ENCODE data around the gene OLA1.

OLA1 gene

DNA sequence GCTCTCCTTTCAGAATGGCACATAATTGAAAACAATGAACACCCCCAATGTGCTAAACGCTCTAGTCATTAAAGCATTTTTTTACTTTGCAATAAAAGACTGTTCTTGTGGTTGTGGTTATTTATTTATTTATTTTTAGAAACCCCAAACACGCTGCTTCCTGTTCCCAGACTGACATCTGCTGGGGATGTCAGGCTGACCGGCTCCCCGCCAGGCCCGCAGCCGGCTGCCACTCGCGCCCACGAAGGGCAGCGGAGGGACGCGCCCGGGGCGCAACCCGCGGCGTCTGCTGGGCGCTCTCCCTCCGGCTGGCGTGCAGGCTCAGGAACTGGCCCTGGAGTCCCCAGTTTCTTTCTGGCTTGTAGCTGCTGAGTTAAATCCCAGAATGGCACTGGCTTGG is 200.1 kb downstream of the OLA1 start:
- Histone ChIP-seq H3K27ac (ENCODE audit: insufficient read depth, low read depth, low read length, poor library complexity, severe bottlenecking) (no peak overlapping the region), H3K27me3 (ENCODE audit: control insufficient read depth, insufficient read depth, low read length, poor library complexity, severe bottlenecking) (no peaks in the 10 kb centered on the region), H3K36me3 (ENCODE audit: control insufficient read depth, insufficient read depth, low read length) (no peaks in the 10 kb centered on the region), H3K4me1 (ENCODE audit: control insufficient read depth, insufficient read depth, low read length) (peaks cover 9% of the 10 kb centered on the region), H3K9me3 (ENCODE audit: control insufficient read depth, low read length) (no peaks in the 10 kb centered on the region), H3K4me3 (ENCODE audit: insufficient read depth, low read depth, low read length) (no peak overlapping the region)
- 94% methylated on average over 19 to 20 of the region's 20 CpGs for WGBS, 2 experiments

GRCh38 chr2:174047746-174048145 is 200.6 kb downstream of the OLA1 start:
- H3K27me3 ChIP-seq (ENCODE audit: control insufficient read depth, insufficient read depth, low read length, poor library complexity, severe bottlenecking) = no peaks in the 10 kb centered on the region
- peaks cover 4% of the 10 kb centered on the region for H3K4me1 ChIP-seq (ENCODE audit: control insufficient read depth, insufficient read depth, low read length)
- H3K4me3 ChIP-seq (ENCODE audit: insufficient read depth, low read depth, low read length) = no peak overlapping the region
- WGBS, 2 experiments = 95% methylated on average over 9 of the region's 9 CpGs
- H3K27ac ChIP-seq (ENCODE audit: insufficient read depth, low read depth, low read length, poor library complexity, severe bottlenecking) = no peak overlapping the region
- H3K36me3 ChIP-seq (ENCODE audit: control insufficient read depth, insufficient read depth, low read length) = no peaks in the 10 kb centered on the region
- no peaks in the 10 kb centered on the region for H3K9me3 ChIP-seq (ENCODE audit: control insufficient read depth, low read length)

GRCh38 chr2:174046172-174046571 is 202.2 kb downstream of the OLA1 start:
- no peaks in the 10 kb centered on the region for H3K36me3 ChIP-seq (ENCODE audit: control insufficient read depth, insufficient read depth, low read length)
- peaks cover 3% of the 10 kb centered on the region for H3K4me1 ChIP-seq (ENCODE audit: control insufficient read depth, insufficient read depth, low read length)
- WGBS, 2 experiments = 93 to 96% methylated on average over 3 of the region's 3 CpGs
- no peaks in the 10 kb centered on the region for H3K27me3 ChIP-seq (ENCODE audit: control insufficient read depth, insufficient read depth, low read length, poor library complexity, severe bottlenecking)
- no peak overlapping the region for H3K4me3 ChIP-seq (ENCODE audit: insufficient read depth, low read depth, low read length)
- H3K27ac ChIP-seq (ENCODE audit: insufficient read depth, low read depth, low read length, poor library complexity, severe bottlenecking) = no peak overlapping the region
- H3K9me3 ChIP-seq (ENCODE audit: control insufficient read depth, low read length) = no peaks in the 10 kb centered on the region

DNA sequence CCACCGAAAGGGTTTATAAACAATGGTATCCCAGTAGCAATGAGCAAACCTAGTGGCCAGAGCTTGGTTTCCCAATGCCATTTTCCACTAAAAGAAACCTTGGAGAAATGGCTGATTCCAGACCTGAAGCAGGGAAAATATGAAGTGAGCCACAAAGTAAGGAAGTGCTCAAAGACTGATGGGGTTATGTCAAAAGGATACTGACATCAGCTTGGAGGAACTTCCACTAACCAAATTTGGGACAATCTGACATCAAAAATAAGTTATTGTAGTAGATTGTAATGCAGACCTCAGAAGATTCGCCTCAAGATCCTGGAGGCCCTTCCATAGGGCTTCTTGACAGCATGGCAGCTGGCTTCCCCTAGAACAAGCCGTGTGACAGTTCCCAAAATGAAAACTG is 203.8 kb downstream of the OLA1 start:
- WGBS, 2 experiments = 99% methylated on average over 3 of the region's 3 CpGs
- Histone ChIP-seq H3K4me1 (ENCODE audit: control insufficient read depth, insufficient read depth, low read length) (peaks cover 7% of the 10 kb centered on the region), H3K27me3 (ENCODE audit: control insufficient read depth, insufficient read depth, low read length, poor library complexity, severe bottlenecking) (no peaks in the 10 kb centered on the region), H3K9me3 (ENCODE audit: control insufficient read depth, low read length) (no peaks in the 10 kb centered on the region), H3K36me3 (ENCODE audit: control insufficient read depth, insufficient read depth, low read length) (no peaks in the 10 kb centered on the region), H3K27ac (ENCODE audit: insufficient read depth, low read depth, low read length, poor library complexity, severe bottlenecking) (no peak overlapping the region), H3K4me3 (ENCODE audit: insufficient read depth, low read depth, low read length) (no peak overlapping the region)

DNA sequence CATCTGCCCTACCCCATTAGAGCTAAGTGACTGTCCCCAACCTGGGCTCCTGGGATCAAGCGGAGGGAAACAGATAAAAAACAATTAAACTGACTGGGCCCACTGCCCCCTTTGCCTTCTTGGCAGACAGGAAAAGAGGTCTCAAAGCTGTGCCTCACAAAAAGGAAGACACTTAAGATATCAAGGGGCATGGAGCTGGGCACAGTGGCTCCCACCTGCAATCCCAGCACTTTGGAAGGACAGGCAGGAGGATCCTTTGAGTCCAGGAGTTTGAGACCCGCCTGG is 208.0 kb downstream of the OLA1 start:
- H3K27me3 ChIP-seq (ENCODE audit: control insufficient read depth, insufficient read depth, low read length, poor library complexity, severe bottlenecking) = no peaks in the 10 kb centered on the region
- no peak overlapping the region for H3K27ac ChIP-seq (ENCODE audit: insufficient read depth, low read depth, low read length, poor library complexity, severe bottlenecking)
- H3K4me1 ChIP-seq (ENCODE audit: control insufficient read depth, insufficient read depth, low read length) = peaks cover 4% of the 10 kb centered on the region
- no peak overlapping the region for H3K4me3 ChIP-seq (ENCODE audit: insufficient read depth, low read depth, low read length)
- no peaks in the 10 kb centered on the region for H3K9me3 ChIP-seq (ENCODE audit: control insufficient read depth, low read length)
- WGBS, 2 experiments = 88 to 89% methylated on average over 2 of the region's 2 CpGs
- no peaks in the 10 kb centered on the region for H3K36me3 ChIP-seq (ENCODE audit: control insufficient read depth, insufficient read depth, low read length)

DNA sequence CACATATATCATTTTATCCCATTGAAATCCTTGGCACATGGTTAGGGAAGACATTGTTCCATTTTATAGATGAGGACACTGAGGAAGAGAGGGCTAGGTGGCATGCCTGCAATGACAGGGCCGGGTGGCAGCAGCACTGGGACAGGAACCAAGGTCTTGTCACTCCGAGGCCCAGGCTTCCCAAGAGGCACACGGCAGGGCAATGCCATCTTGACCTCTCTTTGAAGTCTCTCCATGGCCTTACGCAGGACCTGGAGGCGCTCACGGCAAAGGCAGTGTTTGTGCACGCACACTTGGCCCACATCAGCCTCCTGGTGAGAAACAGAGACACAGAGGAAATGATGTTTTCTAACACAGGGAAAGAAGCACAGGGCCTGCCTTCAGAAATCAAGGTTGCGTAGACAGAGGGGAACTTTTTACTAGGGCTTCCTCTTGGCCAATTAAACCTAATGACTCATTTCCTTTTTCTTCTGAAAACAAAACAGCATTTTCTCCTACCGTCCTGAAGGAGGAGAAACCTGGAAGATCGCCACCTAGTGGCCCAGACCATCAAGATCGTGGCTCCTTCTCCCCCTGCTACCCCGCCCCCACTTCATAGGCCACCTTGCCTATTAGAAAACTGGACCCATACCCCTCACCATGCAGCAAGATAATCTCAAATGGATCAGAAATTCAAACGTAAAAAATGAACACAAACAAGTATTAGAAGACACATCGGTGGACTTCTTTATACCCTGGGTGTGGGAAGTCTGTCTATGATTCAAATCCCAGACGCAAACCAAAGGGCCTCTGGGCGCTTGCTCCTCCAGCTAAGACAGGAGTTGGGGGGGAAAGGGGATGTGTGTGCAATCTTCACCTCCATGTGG is 208.5 kb downstream of the OLA1 start:
- WGBS, 2 experiments = 55 to 57% methylated on average over 16 of the region's 16 CpGs
- Histone ChIP-seq H3K36me3 (ENCODE audit: control insufficient read depth, insufficient read depth, low read length) (no peaks in the 10 kb centered on the region), H3K4me1 (ENCODE audit: control insufficient read depth, insufficient read depth, low read length) (peaks cover 4% of the 10 kb centered on the region), H3K9me3 (ENCODE audit: control insufficient read depth, low read length) (no peaks in the 10 kb centered on the region), H3K27ac (ENCODE audit: insufficient read depth, low read depth, low read length, poor library complexity, severe bottlenecking) (no peak overlapping the region), H3K4me3 (ENCODE audit: insufficient read depth, low read depth, low read length) (no peak overlapping the region), H3K27me3 (ENCODE audit: control insufficient read depth, insufficient read depth, low read length, poor library complexity, severe bottlenecking) (no peaks in the 10 kb centered on the region)

GRCh38 chr2:174038462-174038861 is 209.9 kb downstream of the OLA1 start:
- no peak overlapping the region for H3K4me3 ChIP-seq (ENCODE audit: insufficient read depth, low read depth, low read length)
- H3K4me1 ChIP-seq (ENCODE audit: control insufficient read depth, insufficient read depth, low read length) = peaks cover 4% of the 10 kb centered on the region
- H3K27ac ChIP-seq (ENCODE audit: insufficient read depth, low read depth, low read length, poor library complexity, severe bottlenecking) = no peak overlapping the region
- 70 to 71% methylated on average over 2 of the region's 2 CpGs for WGBS, 2 experiments
- no peaks in the 10 kb centered on the region for H3K27me3 ChIP-seq (ENCODE audit: control insufficient read depth, insufficient read depth, low read length, poor library complexity, severe bottlenecking)
- H3K36me3 ChIP-seq (ENCODE audit: control insufficient read depth, insufficient read depth, low read length) = no peaks in the 10 kb centered on the region
- no peaks in the 10 kb centered on the region for H3K9me3 ChIP-seq (ENCODE audit: control insufficient read depth, low read length)

DNA sequence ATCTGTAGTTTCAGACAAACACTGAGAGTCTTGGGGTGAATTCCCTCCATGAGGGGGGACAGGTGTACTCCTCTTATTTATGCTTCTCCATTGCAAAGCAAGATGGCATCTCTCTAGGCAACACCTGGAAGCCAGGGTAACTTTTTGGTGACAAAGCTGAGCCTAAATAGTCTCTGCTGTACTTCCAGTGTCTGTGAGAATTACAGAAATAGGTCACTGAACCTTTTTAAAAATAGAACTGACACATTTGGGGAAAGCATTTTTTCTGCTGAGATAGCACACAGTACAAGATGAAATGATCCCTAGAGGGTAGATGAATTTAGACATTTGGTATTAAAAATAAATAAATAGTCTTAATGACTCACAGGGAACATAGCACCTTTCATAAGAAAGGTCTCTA is 211.5 kb downstream of the OLA1 start:
- Histone ChIP-seq H3K4me3 (ENCODE audit: insufficient read depth, low read depth, low read length) (no peak overlapping the region), H3K27ac (ENCODE audit: insufficient read depth, low read depth, low read length, poor library complexity, severe bottlenecking) (no peak overlapping the region), H3K27me3 (ENCODE audit: control insufficient read depth, insufficient read depth, low read length, poor library complexity, severe bottlenecking) (no peaks in the 10 kb centered on the region), H3K9me3 (ENCODE audit: control insufficient read depth, low read length) (no peaks in the 10 kb centered on the region), H3K36me3 (ENCODE audit: control insufficient read depth, insufficient read depth, low read length) (no peaks in the 10 kb centered on the region), H3K4me1 (ENCODE audit: control insufficient read depth, insufficient read depth, low read length) (peaks cover 4% of the 10 kb centered on the region)

DNA sequence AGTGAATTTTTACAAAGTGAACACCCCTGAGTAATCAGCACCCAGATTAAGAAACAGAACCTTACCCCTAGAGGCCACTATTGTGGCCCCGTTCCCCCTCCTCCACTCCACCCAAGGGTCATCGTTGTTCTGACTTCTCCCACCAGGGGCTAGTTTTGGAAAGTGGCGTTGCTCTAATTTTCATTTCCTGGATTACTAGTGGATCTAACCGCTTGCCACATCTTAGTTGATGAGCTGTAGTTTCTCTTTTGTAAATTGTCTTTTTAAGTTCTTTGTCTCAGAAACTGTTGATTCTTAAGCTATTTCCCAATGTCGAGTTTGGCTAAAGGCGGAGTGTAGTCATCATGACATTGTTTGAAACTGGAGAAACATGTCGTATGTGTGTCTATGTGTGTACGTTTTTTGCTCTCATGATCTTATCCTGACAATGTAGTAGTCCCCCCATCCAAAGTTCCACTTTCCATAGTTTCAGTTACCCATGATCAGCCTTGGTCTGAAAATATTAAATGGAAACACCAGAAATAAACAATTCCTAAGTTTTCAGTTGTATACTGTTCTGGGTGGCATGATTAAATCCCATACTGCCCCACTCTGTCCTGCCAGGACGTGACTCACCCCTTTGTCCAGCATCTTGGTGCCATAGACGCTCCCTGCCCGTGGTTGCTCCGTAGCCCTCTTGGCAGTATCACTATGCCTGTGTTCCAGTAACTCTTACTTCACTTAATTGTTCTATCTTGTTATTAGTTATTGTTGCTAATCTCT is 212.2 kb downstream of the OLA1 start:
- 90 to 91% methylated on average over 11 to 12 of the region's 12 CpGs for WGBS, 2 experiments
- H3K4me3 ChIP-seq (ENCODE audit: insufficient read depth, low read depth, low read length) = no peak overlapping the region
- H3K36me3 ChIP-seq (ENCODE audit: control insufficient read depth, insufficient read depth, low read length) = no peaks in the 10 kb centered on the region
- peaks cover 4% of the 10 kb centered on the region for H3K4me1 ChIP-seq (ENCODE audit: control insufficient read depth, insufficient read depth, low read length)
- H3K27ac ChIP-seq (ENCODE audit: insufficient read depth, low read depth, low read length, poor library complexity, severe bottlenecking) = no peak overlapping the region
- H3K9me3 ChIP-seq (ENCODE audit: control insufficient read depth, low read length) = no peaks in the 10 kb centered on the region
- no peaks in the 10 kb centered on the region for H3K27me3 ChIP-seq (ENCODE audit: control insufficient read depth, insufficient read depth, low read length, poor library complexity, severe bottlenecking)

- Histone ChIP-seq H3K36me3 (ENCODE audit: control insufficient read depth, insufficient read depth, low read length) (no peaks in the 10 kb centered on the region), H3K4me3 (ENCODE audit: insufficient read depth, low read depth, low read length) (no peak overlapping the region), H3K4me1 (ENCODE audit: control insufficient read depth, insufficient read depth, low read length) (peaks cover 2% of the 10 kb centered on the region), H3K9me3 (ENCODE audit: control insufficient read depth, low read length) (no peaks in the 10 kb centered on the region), H3K27me3 (ENCODE audit: control insufficient read depth, insufficient read depth, low read length, poor library complexity, severe bottlenecking) (no peaks in the 10 kb centered on the region), H3K27ac (ENCODE audit: insufficient read depth, low read depth, low read length, poor library complexity, severe bottlenecking) (no peak overlapping the region)
- 88 to 93% methylated on average over 3 of the region's 3 CpGs for WGBS, 2 experiments
These were observed 213.2 kb downstream of the OLA1 start for GRCh38 chr2:174035117-174035635.

Data from ectodermal cell (in vitro differentiated cells).